ENCODE data around the gene FHIT. TPM values are rescaled to one million over a fixed set of nuclear protein-coding genes. Genes with fewer than 3 reads are reported as not detected.

Gene FHIT
- polyA plus RNA-seq, 1 of the 3 experiments (the other 2 are of a cell fraction) = 0.41 TPM

- H3K27me3 ChIP-seq (ENCODE audit: insufficient read depth) = no peaks in the 10 kb centered on the region
- H3K9me3 ChIP-seq = no peaks in the 10 kb centered on the region
- ChIA-PET POLR2A (no interaction called here), CTCF (no interaction called here)
- no peak overlapping the region for H3K4me2 ChIP-seq
- no peaks in the 10 kb centered on the region for H3F3A ChIP-seq (replicated peaks; ENCODE audit: insufficient read depth)
- H3K9me2 ChIP-seq = no peaks in the 10 kb centered on the region
- no peak overlapping the region for H2AFZ ChIP-seq (ENCODE audit: low read depth)
- WGBS (ENCODE audit: low lambda C conversion rate) = 64% methylated on average over 7 of the region's 7 CpGs
- no peaks in the 10 kb centered on the region for H3K79me2 ChIP-seq (ENCODE audit: insufficient read depth)
- TF ChIP-seq, protein P1, sequence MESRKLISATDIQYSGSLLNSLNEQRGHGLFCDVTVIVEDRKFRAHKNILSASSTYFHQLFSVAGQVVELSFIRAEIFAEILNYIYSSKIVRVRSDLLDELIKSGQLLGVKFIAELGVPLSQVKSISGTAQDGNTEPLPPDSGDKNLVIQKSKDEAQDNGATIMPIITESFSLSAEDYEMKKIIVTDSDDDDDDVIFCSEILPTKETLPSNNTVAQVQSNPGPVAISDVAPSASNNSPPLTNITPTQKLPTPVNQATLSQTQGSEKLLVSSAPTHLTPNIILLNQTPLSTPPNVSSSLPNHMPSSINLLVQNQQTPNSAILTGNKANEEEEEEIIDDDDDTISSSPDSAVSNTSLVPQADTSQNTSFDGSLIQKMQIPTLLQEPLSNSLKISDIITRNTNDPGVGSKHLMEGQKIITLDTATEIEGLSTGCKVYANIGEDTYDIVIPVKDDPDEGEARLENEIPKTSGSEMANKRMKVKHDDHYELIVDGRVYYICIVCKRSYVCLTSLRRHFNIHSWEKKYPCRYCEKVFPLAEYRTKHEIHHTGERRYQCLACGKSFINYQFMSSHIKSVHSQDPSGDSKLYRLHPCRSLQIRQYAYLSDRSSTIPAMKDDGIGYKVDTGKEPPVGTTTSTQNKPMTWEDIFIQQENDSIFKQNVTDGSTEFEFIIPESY (IDR thresholded peaks at IDR 0.05; ENCODE audit: borderline replicate concordance, low read depth) = no peak
- TF ChIP-seq GABPA (IDR thresholded peaks at IDR 0.05; ENCODE audit: low read depth) (no peak), FOSL2 (IDR thresholded peaks at IDR 0.05; ENCODE audit: borderline replicate concordance, low read depth) (no peak), RFX5 (IDR thresholded peaks at IDR 0.05; ENCODE audit: low read length) (no peak), EZH2phosphoT487 (IDR thresholded peaks at IDR 0.05; ENCODE audit: borderline replicate concordance, low read depth) (no peak), SMC3 (IDR thresholded peaks at IDR 0.05; ENCODE audit: low read depth, low read length) (no peak), MXI1 (IDR thresholded peaks at IDR 0.05; ENCODE audit: low read depth, low read length) (no peak), RXRA (IDR thresholded peaks at IDR 0.05; ENCODE audit: borderline replicate concordance, low read depth) (no peak), FOXJ3 (CRISPR knock-in tag; IDR thresholded peaks at IDR 0.05) (no peak), ELF1 (IDR thresholded peaks at IDR 0.05) (no peak), NRF1 (IDR thresholded peaks at IDR 0.05; ENCODE audit: low read depth, low read length) (no peak), YY1 (IDR thresholded peaks at IDR 0.05; ENCODE audit: low read depth) (no peak), RAD21 (IDR thresholded peaks at IDR 0.05; ENCODE audit: low read length) (no peak), PBX3 (IDR thresholded peaks at IDR 0.05) (no peak), FOXM1 (IDR thresholded peaks at IDR 0.05; ENCODE audit: low read depth) (no peak), CTCF (IDR thresholded peaks at IDR 0.05) (no peak), POLR2AphosphoS5 (IDR thresholded peaks at IDR 0.05; ENCODE audit: low read depth, low read length) (no peak)
- TF ChIP-seq, protein P2, sequence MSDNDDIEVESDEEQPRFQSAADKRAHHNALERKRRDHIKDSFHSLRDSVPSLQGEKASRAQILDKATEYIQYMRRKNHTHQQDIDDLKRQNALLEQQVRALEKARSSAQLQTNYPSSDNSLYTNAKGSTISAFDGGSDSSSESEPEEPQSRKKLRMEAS (IDR thresholded peaks at IDR 0.05; ENCODE audit: low read depth) = no peak
- H3K27ac ChIP-seq (ENCODE audit: low read depth in 2 of 2, low read length in 1 of 2) = no peak overlapping the region
- H4K20me1 ChIP-seq (ENCODE audit: insufficient read depth) = no peaks in the 10 kb centered on the region
- H3K9ac ChIP-seq = no peak overlapping the region
- DNase-seq = no peak
- no peaks in the 10 kb centered on the region for H3K36me3 ChIP-seq (replicated peaks in 1 of 2; ENCODE audit: control insufficient read depth in 1 of 2, insufficient read depth in 2 of 2, low read length in 1 of 2)
- peaks cover 0 to 15% of the 10 kb centered on the region in 2 experiments; a peak in 1 of 4 replicates for H3K4me1 ChIP-seq (ENCODE audit: control insufficient read depth in 1 of 2, insufficient read depth in 2 of 2, low read depth in 1 of 2, low read length in 1 of 2)
- no peak overlapping the region for H3K4me3 ChIP-seq (ENCODE audit: low read depth in 2 of 2, low read length in 1 of 2)
Measured at GRCh38 chr3:61222467-61222866, 28.8 kb downstream of the FHIT start.
